ENCODE measurements around the gene NIPAL4. TPM values are rescaled to one million over a fixed set of nuclear protein-coding genes. Genes with fewer than 3 reads are reported as not detected.
"Not testable (repeated sequence)": the region's sequence is repeated elsewhere in the genome, so short reads cannot be mapped to it uniquely, and the experiment has no call there.

The NIPAL4 gene
- total RNA-seq, 1 experiment from 2014 or later, result not detected

DNA sequence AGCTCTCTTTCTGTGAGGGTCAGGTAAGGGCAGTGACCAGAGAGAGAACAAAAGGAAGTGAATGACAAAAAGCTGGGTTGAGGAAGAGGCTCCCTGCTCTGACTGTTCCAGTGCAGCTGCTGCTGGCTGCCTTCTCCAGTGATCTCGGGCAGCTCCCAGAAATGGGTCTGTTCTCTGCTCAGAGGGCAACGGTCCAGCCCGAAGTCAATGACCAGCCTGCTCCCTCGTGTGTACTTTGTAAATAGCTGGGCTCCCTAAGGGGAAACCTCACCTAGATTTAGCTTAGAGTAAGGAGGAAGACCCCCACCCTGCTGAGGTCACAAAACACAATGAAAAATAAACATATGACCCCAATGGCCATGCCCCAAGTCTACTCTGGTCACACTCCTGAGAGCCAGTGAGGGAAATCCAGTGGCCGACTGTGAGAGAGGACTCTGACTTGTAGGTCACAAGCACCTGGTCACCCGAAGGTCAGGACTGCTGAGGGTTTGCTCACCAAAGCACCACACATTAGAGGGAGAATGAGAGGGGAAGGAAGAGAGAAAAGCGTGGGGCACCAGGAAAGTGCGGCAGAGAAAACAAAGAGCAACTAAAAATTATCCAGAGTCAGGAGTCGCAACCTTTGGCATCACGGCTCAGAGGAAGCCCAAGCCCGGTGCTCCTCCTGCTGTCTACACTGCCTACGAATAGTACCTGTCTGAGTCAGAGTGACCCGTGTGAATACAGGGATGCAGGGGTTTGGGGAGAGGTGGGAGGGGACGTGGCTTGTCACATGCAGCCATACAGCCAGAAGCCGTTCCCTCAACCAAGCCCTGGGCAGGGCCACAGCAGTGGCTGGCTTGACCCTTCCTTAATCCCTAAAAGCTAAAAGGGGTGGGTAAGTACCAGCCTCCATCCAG, 19.8 kb downstream of the NIPAL4 start:
- H3K27ac ChIP-seq (ENCODE audit: low read depth, low read length, poor library complexity, severe bottlenecking), result no peak overlapping the region
- ChIA-PET POLR2A (ENCODE audit: low non-redundant PET) (no interaction called here), CTCF (interaction anchor here (1.0 kb wide), 1 partner anchor 239 kb away, joined by 5 read pairs; no protein-coding TSS in a partner anchor)
- no peaks in the 10 kb centered on the region for H3K9me3 ChIP-seq (ENCODE audit: low read depth, low read length, poor library complexity, severe bottlenecking)
- H3K4me1 ChIP-seq (ENCODE audit: insufficient read depth, low read length, poor library complexity, severe bottlenecking), result no peaks in the 10 kb centered on the region
- no peak for TF ChIP-seq EZH2 (IDR thresholded peaks at IDR 0.05; ENCODE audit: borderline replicate concordance, low read depth, low read length, poor library complexity, severe bottlenecking)
- TF ChIP-seq, protein P1, sequence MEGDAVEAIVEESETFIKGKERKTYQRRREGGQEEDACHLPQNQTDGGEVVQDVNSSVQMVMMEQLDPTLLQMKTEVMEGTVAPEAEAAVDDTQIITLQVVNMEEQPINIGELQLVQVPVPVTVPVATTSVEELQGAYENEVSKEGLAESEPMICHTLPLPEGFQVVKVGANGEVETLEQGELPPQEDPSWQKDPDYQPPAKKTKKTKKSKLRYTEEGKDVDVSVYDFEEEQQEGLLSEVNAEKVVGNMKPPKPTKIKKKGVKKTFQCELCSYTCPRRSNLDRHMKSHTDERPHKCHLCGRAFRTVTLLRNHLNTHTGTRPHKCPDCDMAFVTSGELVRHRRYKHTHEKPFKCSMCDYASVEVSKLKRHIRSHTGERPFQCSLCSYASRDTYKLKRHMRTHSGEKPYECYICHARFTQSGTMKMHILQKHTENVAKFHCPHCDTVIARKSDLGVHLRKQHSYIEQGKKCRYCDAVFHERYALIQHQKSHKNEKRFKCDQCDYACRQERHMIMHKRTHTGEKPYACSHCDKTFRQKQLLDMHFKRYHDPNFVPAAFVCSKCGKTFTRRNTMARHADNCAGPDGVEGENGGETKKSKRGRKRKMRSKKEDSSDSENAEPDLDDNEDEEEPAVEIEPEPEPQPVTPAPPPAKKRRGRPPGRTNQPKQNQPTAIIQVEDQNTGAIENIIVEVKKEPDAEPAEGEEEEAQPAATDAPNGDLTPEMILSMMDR (conservative IDR thresholded peaks at IDR 0.05; ENCODE audit: low read depth, low read length), result no peak
- no peak for DNase-seq (ENCODE audit: low spot score)
- intact Hi-C loops (cut with micrococcal nuclease; ENCODE audit: unreplicated experiment), result loop anchor here (5.0 to 10.0 kb wide), 4 partner anchors 153 to 335 kb away; partner anchors contain the start of gene MED7
- H3K27me3 ChIP-seq (replicated peaks; ENCODE audit: insufficient read depth, low read depth, low read length, poor library complexity), result peaks cover 4% of the 10 kb centered on the region
- H3K4me3 ChIP-seq (ENCODE audit: low read depth, low read length, poor library complexity, severe bottlenecking), result no peak overlapping the region
- no peaks in the 10 kb centered on the region for H3K36me3 ChIP-seq (ENCODE audit: insufficient read depth, low read length, poor library complexity, severe bottlenecking)
- no TSS peak for BruUV-seq (replicated peaks)

DNA sequence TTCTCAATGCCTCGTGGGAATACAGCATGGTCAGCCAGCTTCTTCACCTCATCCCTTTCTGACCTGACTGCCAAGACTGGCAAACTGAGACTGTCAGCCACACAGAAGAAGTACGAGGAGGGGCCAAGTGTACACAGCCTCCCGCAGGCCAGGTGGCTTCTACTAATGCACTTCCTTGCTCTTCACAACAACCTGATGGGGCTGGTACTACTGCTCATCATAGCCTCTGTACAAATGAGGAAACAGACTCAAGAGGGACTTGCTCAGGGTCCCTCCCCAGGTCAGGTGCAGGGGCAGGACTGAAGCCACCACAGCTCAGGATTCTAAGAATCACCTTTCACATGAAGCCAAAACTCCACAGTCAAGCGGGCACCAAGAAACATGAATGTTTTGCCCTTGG, 21.3 kb downstream of the NIPAL4 start:
- H3K36me3 ChIP-seq (ENCODE audit: insufficient read depth, low read length, poor library complexity, severe bottlenecking), result no peaks in the 10 kb centered on the region
- no peak for TF ChIP-seq EZH2 (IDR thresholded peaks at IDR 0.05; ENCODE audit: borderline replicate concordance, low read depth, low read length, poor library complexity, severe bottlenecking)
- TF ChIP-seq, protein P1 (conservative IDR thresholded peaks at IDR 0.05; ENCODE audit: low read depth, low read length), result no peak
- POLR2A ChIA-PET (ENCODE audit: low non-redundant PET), result no interaction called here
- H3K27ac ChIP-seq (ENCODE audit: low read depth, low read length, poor library complexity, severe bottlenecking), result no peak overlapping the region
- no peaks in the 10 kb centered on the region for H3K9me3 ChIP-seq (ENCODE audit: low read depth, low read length, poor library complexity, severe bottlenecking)
- CTCF ChIA-PET, result no interaction called here
- intact Hi-C loops (cut with micrococcal nuclease; ENCODE audit: unreplicated experiment), result no loop called here
- DNase-seq (ENCODE audit: low spot score), result no peak
- H3K27me3 ChIP-seq (replicated peaks; ENCODE audit: insufficient read depth, low read depth, low read length, poor library complexity), result peaks cover 4% of the 10 kb centered on the region
- no peak overlapping the region for H3K4me3 ChIP-seq (ENCODE audit: low read depth, low read length, poor library complexity, severe bottlenecking)
- BruUV-seq (replicated peaks), result no TSS peak
- H3K4me1 ChIP-seq (ENCODE audit: insufficient read depth, low read length, poor library complexity, severe bottlenecking), result no peaks in the 10 kb centered on the region

DNA sequence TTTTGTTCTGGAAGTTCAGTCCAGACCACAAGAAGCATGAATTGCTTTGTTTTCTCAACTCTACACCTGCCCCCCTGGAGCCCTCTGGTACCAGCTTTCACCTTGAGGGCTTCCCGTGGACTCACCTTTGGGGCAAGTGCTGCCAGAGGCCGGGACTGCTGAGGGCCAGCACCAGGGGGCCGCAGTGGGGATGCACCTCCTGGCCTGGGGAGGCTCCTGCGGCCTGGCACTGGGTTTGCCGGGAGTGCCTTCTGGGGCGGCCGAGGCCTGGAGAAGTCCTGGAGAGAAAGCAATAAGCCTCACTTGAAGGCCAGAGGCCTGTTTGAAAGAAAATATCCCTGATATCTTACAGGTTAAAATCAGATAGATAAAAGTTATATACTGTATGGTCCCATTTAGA, 21.7 kb downstream of the NIPAL4 start:
- ChIA-PET POLR2A (ENCODE audit: low non-redundant PET) (no interaction called here), CTCF (no interaction called here)
- Histone ChIP-seq H3K36me3 (ENCODE audit: insufficient read depth, low read length, poor library complexity, severe bottlenecking) (no peaks in the 10 kb centered on the region), H3K27ac (ENCODE audit: low read depth, low read length, poor library complexity, severe bottlenecking) (no peak overlapping the region), H3K4me3 (ENCODE audit: low read depth, low read length, poor library complexity, severe bottlenecking) (no peak overlapping the region), H3K4me1 (ENCODE audit: insufficient read depth, low read length, poor library complexity, severe bottlenecking) (no peaks in the 10 kb centered on the region), H3K27me3 (replicated peaks; ENCODE audit: insufficient read depth, low read depth, low read length, poor library complexity) (peaks cover 4% of the 10 kb centered on the region), H3K9me3 (ENCODE audit: low read depth, low read length, poor library complexity, severe bottlenecking) (no peaks in the 10 kb centered on the region)
- no TSS peak for BruUV-seq (replicated peaks)
- no peak for TF ChIP-seq EZH2 (IDR thresholded peaks at IDR 0.05; ENCODE audit: borderline replicate concordance, low read depth, low read length, poor library complexity, severe bottlenecking)
- TF ChIP-seq, protein P1 (conservative IDR thresholded peaks at IDR 0.05; ENCODE audit: low read depth, low read length), result no peak
- intact Hi-C loops (cut with micrococcal nuclease; ENCODE audit: unreplicated experiment), result no loop called here
- no peak for DNase-seq (ENCODE audit: low spot score)

- CTCF ChIA-PET; POLR2A ChIA-PET (ENCODE audit: low non-redundant PET); H3K36me3 ChIP-seq (ENCODE audit: insufficient read depth, low read length, poor library complexity, severe bottlenecking); H3K27me3 ChIP-seq (replicated peaks; ENCODE audit: insufficient read depth, low read depth, low read length, poor library complexity); intact Hi-C loops (cut with micrococcal nuclease; ENCODE audit: unreplicated experiment); H3K9me3 ChIP-seq (ENCODE audit: low read depth, low read length, poor library complexity, severe bottlenecking); H3K4me3 ChIP-seq (ENCODE audit: low read depth, low read length, poor library complexity, severe bottlenecking); H3K27ac ChIP-seq (ENCODE audit: low read depth, low read length, poor library complexity, severe bottlenecking); BruUV-seq (replicated peaks); H3K4me1 ChIP-seq (ENCODE audit: insufficient read depth, low read length, poor library complexity, severe bottlenecking); DNase-seq (ENCODE audit: low spot score): not testable (repeated sequence)
Measured at GRCh38 chr5:157482702-157483101, 22.7 kb downstream of the NIPAL4 start.

Data from A673 (cell line).